Heart right ventricle (tissue), 16 donors: ENCODE results near the gene ONECUT3. TPM values are rescaled to one million over a fixed set of nuclear protein-coding genes. Genes with fewer than 3 reads are reported as not detected.

Experiments
- ATAC-seq, 8 donors: fragments of 200-7000 bp; cut with Tn5 transposase; one replicate each; pipeline ENCODE4 v1.9.1; 2020; ENCODE audit warnings: mild to moderate bottlenecking in 8 of 8, moderate library complexity in 8 of 8, moderate number of reproducible peaks in 1 of 8
- DNase-seq, 2 donors: peaks; one replicate each; pipeline ENCODE4 v3.0.0-alpha.2; 2020
- H3K27ac ChIP-seq, 10 donors: fragments of 200-600 bp; sonication (generic) in 2 of 10; one replicate each; pipeline versions ENCODE4 v1.5.0 to v1.8.0; 2020 to 2022; ENCODE audit warnings: mild to moderate bottlenecking in 3 of 10
- H3K27me3 ChIP-seq, 7 donors: fragments of 200-600 bp; one replicate each; pipeline ENCODE4 v1.8.0; 2021 to 2022; ENCODE audit warnings: mild to moderate bottlenecking in 2 of 7
- H3K36me3 ChIP-seq, 9 donors: fragments of 200-600 bp; sonication (generic) in 1 of 9; one replicate each; pipeline versions ENCODE4 v1.5.0 to v1.8.0; 2020 to 2022; ENCODE audit warnings: mild to moderate bottlenecking in 2 of 9
- H3K4me1 ChIP-seq, 9 donors: fragments of 200-600 bp; sonication (generic) in 1 of 9; one replicate each; pipeline versions ENCODE4 v1.5.0 to v1.8.0; 2020 to 2022; ENCODE audit warnings: mild to moderate bottlenecking in 4 of 9
- H3K4me3 ChIP-seq, 10 donors: fragments of 200-600 bp; sonication (generic) in 2 of 10; one replicate each; pipeline versions ENCODE4 v1.5.0 to v1.8.0; 2020 to 2022; ENCODE audit warnings: mild to moderate bottlenecking in 7 of 10, moderate library complexity in 2 of 10
- H3K9me3 ChIP-seq, 11 donors: fragments of 200-600 bp in 10 of 11; sonication (generic) in 2 of 11; one replicate each; pipeline versions ENCODE4 v1.5.0 to v1.8.0; 2013 to 2022; ENCODE audit warnings: mild to moderate bottlenecking in 2 of 11, control low read depth in 1 of 11, moderate library complexity in 1 of 11
- CTCF ChIP-seq, 9 donors: fragments of 200-600 bp; sonication (generic) in 2 of 9; IDR thresholded peaks; one replicate each; pipeline versions ENCODE4 v1.5.0 to v1.8.0; 2021 to 2022; ENCODE audit warnings: antibody characterized with exemption in 9 of 9, mild to moderate bottlenecking in 5 of 9, moderate library complexity in 1 of 9
- WGBS, 2 donors: extraction: QIAGEN DNeasy Blood & Tissue Kit; methylation state at CpG; one replicate each; pipeline ENCODE4 v1.1.7; 2013; ENCODE audit warnings: inconsistent platforms in 1 of 2; 5-methylcytosine and 5-hydroxymethylcytosine counted together
- intact Hi-C, 10 donors: fragments of 100-400 bp; cut with DNase I; formaldehyde crosslinking; loops; one replicate each; pipeline versions ENCODE4 v1.11.1 to v1.14.2; 2022
- polyA plus RNA-seq, 2 donors: library from polyadenylated mRNA; stranded (reverse); fragments of 200-250 nt; gene quantifications; one replicate each; pipeline ENCODE4 v1.2.3, GENCODE V29; 2013
- total RNA-seq, 10 donors: library from RNA; stranded (reverse); fragmentation: NEBNext Ultra II Directional in 3 of 10; extraction: Animal tissue kit (Norgen Biotek cat#: 25700) in 3 of 10; gene quantifications; one replicate each; pipeline versions ENCODE4 v1.2.1 to v1.2.4, GENCODE V29; 2021 to 2023
- donor health status: Arrhythmogenic right ventricular cardiomyopathy.
- donor health status: ischemic (EF 13 %, LVEDD 7.1; RV severe dilation, severe dysfunction).
- donor health status: healthy with polysubstance abuse.
- donor health status: DM: no; HTN: yes; CAD: no.
- donor health status: DM: no; HTN: no; CAD: no.
- donor health status: ischemic (EF 25% LVEDD 6.9; RV normal size, moderate dysfunction).
- donor health status: ischemic (EF 25% LVEDD 5.7; RV mildly dilated, moderate dysfunction).
- donor health status: healthy.
- donor health status: DM: yes; HTN: yes; CAD: no.
- donor health status: Ischemic cardiomyopathy.
- donor health status: ischemic (EF 35%, LVEDD 5.7; RV mildly dilated, moderate dysfunction).
- donor health status: nonischemic (EF 11% LVEDD 7.7; RV severe dilation, severe dysfunction).
- donor health status: DM: yes; HTN: yes; CAD: no.
- donor health status: PGD.
- donor health status: ischemic (EF 29% LVEDD 5.4; RV normal size, mild dysfunction).
- donor health status: nonischemic (EF 23%, LVEDD 6.1; RV moderate dilation, normal function).

Gene ONECUT3
- total and polyA plus RNA-seq, 12 donors, result not detected

DNA sequence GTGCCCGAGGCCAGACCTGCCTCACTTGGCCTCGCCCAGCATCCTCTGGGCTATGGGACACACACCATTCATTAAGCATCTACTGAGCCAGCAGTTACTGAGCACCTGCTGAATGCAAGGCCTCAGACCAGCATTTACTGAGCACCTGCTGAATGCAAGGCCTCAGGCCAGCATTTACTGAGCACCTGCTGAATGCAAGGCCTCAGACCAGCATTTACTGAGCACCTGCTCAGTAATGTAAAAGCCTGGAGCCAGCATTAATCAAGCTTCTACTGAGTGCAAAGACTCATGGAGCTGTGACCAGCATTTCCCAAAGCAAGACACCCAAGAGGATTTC lies 55.1 kb downstream of the ONECUT3 start:
- 95% methylated on average over 2 of the region's 2 CpGs for WGBS, 2 donors
- Histone ChIP-seq H3K4me3 (no peak overlapping the region), H3K27me3 (no peaks in the 10 kb centered on the region), H3K36me3 (no peaks in the 10 kb centered on the region), H3K4me1 (peaks cover 5 to 19% (median 15%) of the 10 kb centered on the region in 9 donors), H3K27ac (no peak overlapping the region), H3K9me3 (no peaks in the 10 kb centered on the region)
- ATAC-seq (no peak), DNase-seq (no peak)
- intact Hi-C loops, result no loop called here
- no peak for TF ChIP-seq CTCF (IDR thresholded peaks at IDR 0.05)

- peaks cover 0 to 3% (median 0%) of the 10 kb centered on the region in 9 donors for H3K36me3 ChIP-seq
- ATAC-seq, result no peak
- WGBS, 2 donors, result 83 to 86% methylated on average over 18 of the region's 18 CpGs
- no peaks in the 10 kb centered on the region for H3K9me3 ChIP-seq
- DNase-seq, result no peak
- H3K4me1 ChIP-seq, result peaks cover 5 to 24% (median 17%) of the 10 kb centered on the region in 9 donors
- no peak for TF ChIP-seq CTCF (IDR thresholded peaks at IDR 0.05)
- H3K27ac ChIP-seq, result no peak overlapping the region
- H3K27me3 ChIP-seq, result no peaks in the 10 kb centered on the region
- H3K4me3 ChIP-seq, result no peak overlapping the region
- intact Hi-C loops, result loop anchor here in 1 of 10 donors (10.0 kb wide), 1 partner anchor 135 kb away; no protein-coding TSS in a partner anchor
Observed at GRCh38 chr19:1809678-1810077, 56.4 kb downstream of the ONECUT3 start.

DNA sequence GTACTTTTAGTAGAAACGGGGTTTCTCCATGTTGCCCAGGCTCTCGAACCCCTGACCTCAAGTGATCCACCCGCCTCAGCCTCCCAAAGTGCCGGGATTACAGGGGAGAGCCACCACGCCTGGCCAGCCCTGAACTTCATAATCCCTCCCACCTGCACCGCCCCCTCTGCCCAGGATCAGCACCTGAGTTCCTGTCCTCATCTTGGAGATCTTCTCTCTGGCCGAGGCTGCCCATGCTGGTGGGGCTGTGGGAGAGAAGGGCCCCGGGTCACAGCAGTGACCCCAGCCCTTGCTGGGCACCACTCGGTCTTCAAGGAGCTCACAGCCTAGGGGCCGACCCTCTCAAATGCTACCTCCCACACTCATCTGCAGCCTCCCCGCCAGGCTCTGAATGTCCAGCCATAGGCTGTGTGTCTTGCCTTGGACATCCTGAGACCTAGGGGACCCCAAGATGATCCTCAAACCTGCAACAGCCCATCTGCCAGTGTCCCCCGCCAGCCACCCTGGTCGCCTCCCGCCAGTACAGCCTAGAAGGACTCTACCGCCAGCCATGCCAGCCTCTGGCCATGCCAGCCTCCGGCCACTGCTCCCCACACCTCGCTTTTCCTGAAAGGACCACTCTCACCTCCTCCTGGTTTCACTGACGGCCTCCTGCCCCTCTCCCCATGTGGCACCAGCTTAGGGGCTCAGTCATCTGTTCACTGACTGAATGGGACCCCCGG lies 57.3 kb downstream of the ONECUT3 start:
- no peaks in the 10 kb centered on the region for H3K27me3 ChIP-seq
- 91% methylated on average over 19 of the region's 19 CpGs for WGBS, 2 donors

DNA sequence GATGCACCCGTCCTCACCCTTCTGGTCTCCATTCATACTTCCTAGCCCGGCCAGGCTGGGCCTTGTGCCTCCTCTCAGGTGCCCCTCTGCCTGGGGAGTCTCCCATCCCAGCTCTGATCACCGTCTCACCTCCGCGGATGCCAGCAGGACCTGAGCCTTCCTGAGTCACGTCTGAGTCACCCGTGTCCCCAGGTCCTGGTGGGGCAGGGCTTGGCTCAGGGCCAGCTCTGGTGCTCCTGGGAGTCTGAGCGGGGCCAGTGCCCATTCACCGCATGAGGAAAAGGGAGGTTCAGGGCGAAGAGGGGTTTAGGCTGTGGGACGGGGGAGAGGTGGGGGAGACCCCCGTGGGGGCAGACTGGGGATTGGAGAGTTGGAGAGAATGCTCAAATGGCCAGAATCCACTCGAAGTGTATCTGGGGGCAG lies 58.2 kb downstream of the ONECUT3 start:
- Histone ChIP-seq H3K27me3 (no peaks in the 10 kb centered on the region), H3K36me3 (peaks cover 4 to 22% (median 11%) of the 10 kb centered on the region in 9 donors), H3K27ac (peak overlapping the region in 8 of 10 donors; percentile 32 to 82 (median 56)), H3K9me3 (no peaks in the 10 kb centered on the region), H3K4me1 (peaks cover 5 to 24% (median 17%) of the 10 kb centered on the region in 9 donors), H3K4me3 (peak overlapping the region in 9 of 10 donors; percentile 6 to 66 (median 59))
- ATAC-seq (peak in 2 of 8 donors; percentile 16 to 23), DNase-seq (peak; percentile 42 to 62)
- TF ChIP-seq CTCF (IDR thresholded peaks at IDR 0.05), result no peak
- intact Hi-C loops, result loop anchor here in 1 of 10 donors (10.0 kb wide), 1 partner anchor 137 kb away; no protein-coding TSS in a partner anchor
- WGBS, 2 donors, result 21 to 29% methylated on average over 13 of the region's 13 CpGs

More for the DNA sequence above, 57.3 kb downstream of the ONECUT3 start:
- Histone ChIP-seq H3K36me3 (peaks cover 0 to 13% (median 4%) of the 10 kb centered on the region in 9 donors), H3K27ac (peak overlapping the region in 1 of 10 donors; percentile 18), H3K4me1 (peaks cover 5 to 24% (median 17%) of the 10 kb centered on the region in 9 donors), H3K4me3 (no peak overlapping the region), H3K9me3 (no peaks in the 10 kb centered on the region)
- DNase-seq (no peak), ATAC-seq (no peak)
- intact Hi-C loops, result loop anchor here in 1 of 10 donors (10.0 kb wide), 1 partner anchor 136 kb away; no protein-coding TSS in a partner anchor
- no peak for TF ChIP-seq CTCF (IDR thresholded peaks at IDR 0.05)
